ENCODE data around the gene TRIM61. TPM values are rescaled to one million over a fixed set of nuclear protein-coding genes. Genes with fewer than 3 reads are reported as not detected.
A peak's percentile ranks its signal among the peaks of the same experiment; 100 is the strongest.

TRIM61 gene
- total and polyA plus RNA-seq, 9 of the 15 experiments (the other 6 are each of a cell fraction or from before 2014, with no cell fraction given) = 0.07 to 0.92 (median 0.42) TPM

- TF ChIP-seq CTCF (IDR thresholded peaks at IDR 0.05 in 2 of 3, conservative IDR thresholded peaks at IDR 0.05 in 1 of 3; ENCODE audit: insufficient read depth in 2 of 3, low read depth in 1 of 3, low read length in 3 of 3) = 0 out of 6 replicates have a peak, but pooled peaks of 2 of the 3 experiments have one; percentile 2 to 31
Observed at GRCh38 chr4:164949448-164950143, 27.9 kb downstream of the TRIM61 start (continued).

GRCh38 chr4:164948975-164949374, 28.5 kb downstream of the TRIM61 start:
- 2% methylated on average over 4 of the region's 4 CpGs for WGBS (ENCODE audit: insufficient coverage, low coverage, missing lambda C conversion rate)
- ATAC-seq (no peak), FAIRE-seq (no peak), DNase-seq (ENCODE audit: extremely low read depth in 1 of 4, low spot score in 3 of 4) (no peak)
- no peak overlapping the region for H3K4me2 ChIP-seq (ENCODE audit: insufficient read depth, low read length)
- H3K4me3 ChIP-seq = no peak overlapping the region
- H3K36me3 ChIP-seq (ENCODE audit: control insufficient read depth, insufficient read depth, low read length) = no peaks in the 10 kb centered on the region
- no peak overlapping the region for H3K9ac ChIP-seq (ENCODE audit: insufficient read depth in 1 of 2, low read depth in 2 of 2, low read length in 2 of 2)
- no peaks in the 10 kb centered on the region for H4K20me1 ChIP-seq (replicated peaks; ENCODE audit: control insufficient read depth, insufficient read depth, low read length)
- H3K79me2 ChIP-seq (ENCODE audit: control insufficient read depth, insufficient read depth, low read length) = no peaks in the 10 kb centered on the region
- H3K4me1 ChIP-seq (replicated peaks in 1 of 2; ENCODE audit: control insufficient read depth in 2 of 2, insufficient read depth in 2 of 2, low read length in 2 of 2) = no peaks in the 10 kb centered on the region
- peaks cover 0 to 14% of the 10 kb centered on the region in 2 experiments; a peak in 2 of 5 replicates for H3K27me3 ChIP-seq (ENCODE audit: control insufficient read depth in 2 of 2, insufficient read depth in 2 of 2, low read length in 2 of 2)
- in situ Hi-C loops (cut with MboI) (no loop called here), intact Hi-C loops (cut with micrococcal nuclease) (loop anchor here (1.0 kb wide), 1 partner anchor 9 kb away; no protein-coding TSS in a partner anchor)
- no TSS peak for BruUV-seq (replicated peaks)
- ChIA-PET CTCF (ENCODE audit: low intra/inter-chr PET ratio) (no interaction called here), POLR2A (no interaction called here)
- TF ChIP-seq KDM1A (IDR thresholded peaks at IDR 0.05) (no peak), HSF4 (CRISPR knock-in tag; IDR thresholded peaks at IDR 0.05; ENCODE audit: borderline replicate concordance) (no peak), SAFB (IDR thresholded peaks at IDR 0.05; ENCODE audit: borderline replicate concordance, low read depth, low read length) (no peak), ZNF707 (CRISPR knock-in tag; conservative IDR thresholded peaks at IDR 0.05) (no peak), FOXJ2 (tag; IDR thresholded peaks at IDR 0.05) (no peak), POLR2AphosphoS5 (IDR thresholded peaks at IDR 0.05; ENCODE audit: control insufficient read depth, insufficient read depth, low read depth, low read length) (no peak), ZSCAN29 (IDR thresholded peaks at IDR 0.05) (no peak), CHAMP1 (IDR thresholded peaks at IDR 0.05) (no peak), PHF20 (IDR thresholded peaks at IDR 0.05; ENCODE audit: partially characterized antibody) (no peak), HDGF (IDR thresholded peaks at IDR 0.05) (no peak), POLR3G (IDR thresholded peaks at IDR 0.05; ENCODE audit: extremely low read depth, insufficient read length, insufficient replicate concordance) (no peak), PYGO2 (tag; IDR thresholded peaks at IDR 0.05) (no peak), ZNF699 (CRISPR knock-in tag; IDR thresholded peaks at IDR 0.05; ENCODE audit: insufficient replicate concordance) (no peak)
- no peaks in the 10 kb centered on the region for H3K9me3 ChIP-seq (replicated peaks; ENCODE audit: control insufficient read depth, insufficient read depth, low read depth, low read length)
- H3K9me1 ChIP-seq (ENCODE audit: control insufficient read depth, insufficient read depth, low read length) = no peaks in the 10 kb centered on the region
- H3K27ac ChIP-seq (ENCODE audit: extremely low read depth, low read depth, low read length) = no peak overlapping the region
- no peak overlapping the region for H2AFZ ChIP-seq (ENCODE audit: low read depth, low read length)

Measured in K562 (cell line).